OCI-LY7 (cell line): ENCODE data around the gene ATP6V0A1. TPM values are rescaled to one million over a fixed set of nuclear protein-coding genes. Genes with fewer than 3 reads are reported as not detected.
A peak's percentile ranks its signal among the peaks of the same experiment; 100 is the strongest.

ENCODE experiments used
- BruUV-seq: library from RNA; stranded (reverse); fragments of 400-500 nt; replicated peaks from 2 replicates; lab custom pipeline; 2021; lab: Mats Ljungman, UMichigan
- CTCF ChIA-PET: fragments of 300-600 bp; sonication (Branson Sonifier 250); formaldehyde crosslinking; loops from one replicate; lab custom pipeline; 2022; ENCODE audit warnings: antibody characterized with exemption; ENCODE audit not compliant: unreplicated experiment; lab: Charles Lee
- POLR2A ChIA-PET: fragments of 300-600 bp; sonication (Branson Sonifier 250); formaldehyde crosslinking; loops from one replicate; lab custom pipeline; 2022; ENCODE audit warnings: antibody characterized with exemption; lab: Charles Lee
- DNase-seq: peaks from one replicate; pipeline ENCODE4 v3.0.0-alpha.2; 2015; ENCODE audit warnings: low spot score
- H2AFZ ChIP-seq: fragments of 200-600 bp; sonication (generic), shearing (Covaris generic); 2 replicates; pipeline ENCODE4 v1.6.1; 2014; ENCODE audit warnings: mild to moderate bottlenecking, antibody characterized with exemption, low read length, moderate library complexity
- H3K27ac ChIP-seq: fragments of 200-600 bp; sonication (generic); 2 replicates; pipeline ENCODE4 v1.5.1; 2014; ENCODE audit warnings: mixed run types, low read depth, mild to moderate bottlenecking, moderate library complexity, low read length, inconsistent platforms; ENCODE audit not compliant: poor library complexity, severe bottlenecking
- H3K36me3 ChIP-seq: fragments of 200-600 bp; sonication (generic); 2 replicates; pipeline ENCODE4 v1.6.1; 2014; ENCODE audit warnings: mild to moderate bottlenecking, antibody characterized with exemption, low read length, moderate library complexity, mixed read lengths; ENCODE audit not compliant: insufficient read depth
- H3K4me1 ChIP-seq: fragments of 200-600 bp; sonication (generic); 2 replicates; pipeline ENCODE4 v1.5.1; 2014; ENCODE audit warnings: mild to moderate bottlenecking, low read length; ENCODE audit not compliant: insufficient read depth, poor library complexity, severe bottlenecking
- H3K4me2 ChIP-seq: fragments of 200-600 bp; sonication (generic); 2 replicates; pipeline ENCODE4 v1.6.1; 2014; ENCODE audit warnings: mild to moderate bottlenecking, low read length
- H3K4me3 ChIP-seq: fragments of 200-600 bp; sonication (generic); 2 replicates; pipeline ENCODE4 v1.5.1; 2014; ENCODE audit warnings: mild to moderate bottlenecking, low read depth, low read length; ENCODE audit not compliant: poor library complexity, severe bottlenecking
- H3K79me2 ChIP-seq: fragments of 200-600 bp; sonication (generic); 2 replicates; pipeline ENCODE4 v1.6.1; 2016; ENCODE audit warnings: low read depth, mild to moderate bottlenecking, low read length, moderate library complexity, mixed read lengths; ENCODE audit not compliant: insufficient read depth
- H3K9me2 ChIP-seq: fragments of 200-600 bp; sonication (generic); 2 replicates; pipeline ENCODE4 v1.6.1; 2016; ENCODE audit warnings: mild to moderate bottlenecking, low read length, mixed read lengths; ENCODE audit not compliant: insufficient read depth
- H3K9me3 ChIP-seq: fragments of 200-600 bp; sonication (generic); 2 replicates; pipeline ENCODE4 v1.6.1; 2014; ENCODE audit warnings: mild to moderate bottlenecking, mixed run types, low read length, mixed read lengths
- H4K20me1 ChIP-seq: fragments of 200-600 bp; sonication (generic); 2 replicates; pipeline ENCODE4 v1.6.1; 2014; ENCODE audit warnings: mild to moderate bottlenecking, antibody characterized with exemption, low read length, moderate library complexity, mixed read lengths; ENCODE audit not compliant: insufficient read depth
- EZH2phosphoT487 ChIP-seq: fragments of 200-600 bp; sonication (generic); IDR thresholded peaks from 2 replicates; pipeline ENCODE4 v1.6.1; 2018; ENCODE audit warnings: low read depth, borderline replicate concordance, mild to moderate bottlenecking, mixed run types, antibody characterized with exemption, low read length, moderate library complexity, mixed read lengths
- intact Hi-C: fragments of 100-400 bp; cut with micrococcal nuclease; formaldehyde crosslinking; loops from one replicate; pipeline ENCODE4 v1.10.0; 2022; ENCODE audit not compliant: unreplicated experiment
- total RNA-seq, 2 experiments: library from RNA; depleted of rRNA in 1 of 2; stranded (reverse); fragments of >200 nt in 1 of 2; shearing (Covaris generic) in 1 of 2; gene quantifications; 2 replicates each; pipeline ENCODE4 v1.2.3, GENCODE V29; 2014 to 2022
- TF ChIP-seq, protein P1 (sequence below): fragments of 200-600 bp; sonication (generic); conservative IDR thresholded peaks from 2 replicates; pipeline ENCODE4 v1.5.1; 2014; ENCODE audit warnings: mild to moderate bottlenecking, antibody characterized with exemption, low read length, moderate library complexity, mixed read lengths

Gene ATP6V0A1
- total RNA-seq, 2 experiments from 2014 or later = 19.8 to 46.9 TPM

DNA sequence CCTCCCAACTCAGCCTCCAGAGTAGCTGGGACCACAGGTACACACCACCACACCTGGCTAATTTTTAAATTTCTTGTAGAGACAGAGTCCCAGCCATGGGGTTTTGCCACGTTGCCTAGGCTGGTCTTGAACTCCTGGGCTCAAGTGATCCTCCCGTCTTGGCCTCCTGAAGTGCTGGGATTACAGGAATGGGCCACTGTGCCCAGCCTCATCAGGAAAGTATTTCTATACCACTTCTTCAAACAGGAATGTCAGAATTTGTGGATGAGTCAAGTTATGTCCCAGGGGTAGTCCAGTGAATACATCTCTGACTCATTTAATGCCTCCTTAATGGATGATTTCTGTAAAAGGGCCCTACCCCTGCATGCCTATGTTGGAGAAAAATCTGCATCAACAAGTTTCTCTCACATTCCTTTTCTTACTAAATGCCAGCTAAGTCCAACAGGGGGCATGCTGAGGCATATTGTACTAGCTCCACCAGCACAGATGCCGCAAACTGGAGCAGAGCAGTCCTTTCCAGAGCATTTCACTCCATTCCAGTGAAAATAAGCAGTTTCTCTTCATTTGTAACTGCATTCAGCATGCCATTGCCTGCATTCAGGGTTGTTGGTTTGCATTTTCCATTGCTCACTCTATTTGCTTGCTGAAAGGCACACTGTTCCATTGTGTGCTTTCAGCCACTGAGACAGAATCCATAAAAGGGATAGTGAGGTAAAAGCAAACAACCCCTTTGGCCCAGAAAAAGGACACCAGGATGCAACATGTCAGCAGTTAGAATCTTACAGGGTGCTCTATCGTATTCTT, 30.3 kb upstream of the ATP6V0A1 start:
- Histone ChIP-seq H2AFZ (no peak overlapping the region), H3K4me2 (no peak overlapping the region)
- POLR2A ChIA-PET = interaction anchor here (0.6 to 1.0 kb wide), 2 partner anchors 12 to 102 kb away, joined by 3 to 4 read pairs; no protein-coding TSS in a partner anchor

DNA sequence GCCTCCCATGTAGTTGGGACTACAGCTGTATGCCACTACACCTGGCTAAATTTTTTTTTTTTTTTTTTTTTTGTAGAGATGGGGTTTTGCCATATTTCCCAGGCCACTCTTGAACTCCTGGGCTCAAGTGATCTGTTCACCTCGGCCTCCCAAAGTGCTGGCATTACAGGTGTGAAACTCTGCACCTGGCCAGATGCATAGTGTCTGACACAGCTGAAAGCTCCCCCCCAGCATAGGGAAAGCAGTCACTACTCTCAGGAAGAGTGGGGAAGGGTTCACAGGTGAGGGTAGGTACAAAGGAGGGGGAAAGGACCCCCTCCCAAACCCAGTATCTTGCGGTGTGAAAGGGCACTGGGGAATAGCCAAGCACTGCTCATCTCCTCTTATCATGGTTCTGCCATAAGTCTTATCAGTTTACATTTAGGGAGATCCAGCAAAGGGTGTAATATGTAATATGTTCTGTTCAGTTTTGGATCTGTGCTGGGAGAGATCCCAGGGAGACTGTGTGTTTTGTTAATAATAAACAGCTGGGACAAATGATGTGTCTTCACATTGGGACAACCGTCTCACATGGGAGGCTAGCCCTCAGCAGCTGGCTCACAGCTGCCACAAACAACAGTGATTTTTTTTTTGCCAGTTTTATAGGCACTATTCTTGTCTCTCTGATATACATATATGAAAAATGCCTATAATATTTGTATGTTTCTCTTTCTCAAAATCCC, 28.8 kb upstream of the ATP6V0A1 start:
- intact Hi-C loops = no loop called here
- H3K4me2 ChIP-seq = peak overlapping the region; percentile 18; the same call in 1 of the 2 replicates
- H3K27ac ChIP-seq = no peak overlapping the region
- TF ChIP-seq, protein P1, sequence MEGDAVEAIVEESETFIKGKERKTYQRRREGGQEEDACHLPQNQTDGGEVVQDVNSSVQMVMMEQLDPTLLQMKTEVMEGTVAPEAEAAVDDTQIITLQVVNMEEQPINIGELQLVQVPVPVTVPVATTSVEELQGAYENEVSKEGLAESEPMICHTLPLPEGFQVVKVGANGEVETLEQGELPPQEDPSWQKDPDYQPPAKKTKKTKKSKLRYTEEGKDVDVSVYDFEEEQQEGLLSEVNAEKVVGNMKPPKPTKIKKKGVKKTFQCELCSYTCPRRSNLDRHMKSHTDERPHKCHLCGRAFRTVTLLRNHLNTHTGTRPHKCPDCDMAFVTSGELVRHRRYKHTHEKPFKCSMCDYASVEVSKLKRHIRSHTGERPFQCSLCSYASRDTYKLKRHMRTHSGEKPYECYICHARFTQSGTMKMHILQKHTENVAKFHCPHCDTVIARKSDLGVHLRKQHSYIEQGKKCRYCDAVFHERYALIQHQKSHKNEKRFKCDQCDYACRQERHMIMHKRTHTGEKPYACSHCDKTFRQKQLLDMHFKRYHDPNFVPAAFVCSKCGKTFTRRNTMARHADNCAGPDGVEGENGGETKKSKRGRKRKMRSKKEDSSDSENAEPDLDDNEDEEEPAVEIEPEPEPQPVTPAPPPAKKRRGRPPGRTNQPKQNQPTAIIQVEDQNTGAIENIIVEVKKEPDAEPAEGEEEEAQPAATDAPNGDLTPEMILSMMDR = no peak
- no peak for TF ChIP-seq EZH2phosphoT487
- no TSS peak for BruUV-seq
- no peaks in the 10 kb centered on the region for H4K20me1 ChIP-seq
- H2AFZ ChIP-seq = no peak overlapping the region
- no peak overlapping the region for H3K4me3 ChIP-seq
- H3K4me1 ChIP-seq = peaks cover 14% of the 10 kb centered on the region
- H3K9me3 ChIP-seq = no peaks in the 10 kb centered on the region
- no peaks in the 10 kb centered on the region for H3K79me2 ChIP-seq
- POLR2A ChIA-PET = interaction anchor here (0.6 to 1.6 kb wide), 3 partner anchors 11 to 85 kb away, joined by 5 to 6 read pairs (median 6); partner anchors contain the start of gene STAT3
- H3K36me3 ChIP-seq = no peaks in the 10 kb centered on the region
- peak; percentile 24 for DNase-seq
- H3K9me2 ChIP-seq = no peaks in the 10 kb centered on the region
- CTCF ChIA-PET = no interaction called here

More for the DNA sequence above, 30.3 kb upstream of the ATP6V0A1 start:
- TF ChIP-seq, protein P1 = peak; percentile 87
- no peak for TF ChIP-seq EZH2phosphoT487
- intact Hi-C loops = loop anchor here (1.0 kb wide), 2 partner anchors 89 to 99 kb away; no protein-coding TSS in a partner anchor
- Histone ChIP-seq H3K9me3 (no peaks in the 10 kb centered on the region), H3K4me3 (no peak overlapping the region), H3K79me2 (no peaks in the 10 kb centered on the region), H3K27ac (no peak overlapping the region), H3K36me3 (no peaks in the 10 kb centered on the region), H3K9me2 (no peaks in the 10 kb centered on the region), H3K4me1 (peaks cover 14% of the 10 kb centered on the region), H4K20me1 (no peaks in the 10 kb centered on the region)
- BruUV-seq = no TSS peak
- DNase-seq = peak; percentile 74
- CTCF ChIA-PET = no interaction called here
